B cell (primary cell): Measurements from ENCODE around the gene TCF3. TPM values are rescaled to one million over a fixed set of nuclear protein-coding genes. Genes with fewer than 3 reads are reported as not detected.

Source experiments
- ATAC-seq: fragments of 200-7000 bp; cut with Tn5 transposase; one replicate; pipeline ENCODE4 v1.10.0; 2021; ENCODE audit warnings: low read depth, mild to moderate bottlenecking, moderate number of reproducible peaks, moderate library complexity
- CTCF ChIA-PET: fragments of 350-600 bp; sonication (Branson Sonifier 250); formaldehyde crosslinking; loops from one replicate; lab custom pipeline; 2021; ENCODE audit warnings: antibody characterized with exemption, inconsistent platforms; lab: Charles Lee
- POLR2A ChIA-PET: fragments of 350-600 bp; sonication (Branson Sonifier 250); formaldehyde crosslinking; loops from one replicate; lab custom pipeline; 2021; ENCODE audit warnings: antibody characterized with exemption; lab: Charles Lee
- DNase-seq: peaks from one replicate; pipeline ENCODE4 v3.0.0; 2013
- H2AFZ ChIP-seq: 2 replicates; pipeline ENCODE4 v1.6.1; 2012; ENCODE audit warnings: mild to moderate bottlenecking, low read depth, low read length; ENCODE audit not compliant: insufficient read depth, poor library complexity, severe bottlenecking
- H3K27ac ChIP-seq, 2 donors: 1 replicate in 1 of 2; 2 replicates in 1 of 2; pipeline ENCODE4 v1.5.1; 2012 to 2013; ENCODE audit warnings: low read length in 2 of 2, mild to moderate bottlenecking in 2 of 2, moderate library complexity in 1 of 2
- H3K27me3 ChIP-seq, 4 experiments: fragments of 200-600 bp in 1 of 4; sonication (generic) in 1 of 4; replicated peaks in 1 of 4; 1 replicate in 2 of 4; 2 replicates in 2 of 4; pipeline versions ENCODE4 v1.6.1 to v1.7.0; 2013 to 2016; ENCODE audit warnings: low read length in 3 of 4, mild to moderate bottlenecking in 2 of 4, mixed read lengths in 1 of 4, moderate library complexity in 1 of 4; ENCODE audit not compliant: insufficient read depth in 4 of 4, control insufficient read depth in 3 of 4; ENCODE audit errors: control extremely low read depth in 1 of 4
- H3K36me3 ChIP-seq, 2 experiments: replicated peaks in 1 of 2; 1 replicate in 1 of 2; 2 replicates in 1 of 2; pipeline versions ENCODE4 v1.6.1 to v1.7.1; 2013; ENCODE audit warnings: low read length in 1 of 2; ENCODE audit not compliant: insufficient read depth in 2 of 2, control insufficient read depth in 1 of 2; ENCODE audit errors: control extremely low read depth in 1 of 2, extremely low read depth in 1 of 2
- H3K4me1 ChIP-seq, 2 donors: fragments of 200-600 bp in 1 of 2; sonication (generic) in 1 of 2; 1 replicate in 1 of 2; 2 replicates in 1 of 2; pipeline versions ENCODE4 v1.5.1 to v1.6.1; 2013 to 2017; ENCODE audit warnings: low read length in 2 of 2; ENCODE audit not compliant: control insufficient read depth in 2 of 2, insufficient read depth in 2 of 2
- H3K4me2 ChIP-seq: replicated peaks from 2 replicates; pipeline ENCODE3; 2012; ENCODE audit warnings: mild to moderate bottlenecking, low read depth, low read length; ENCODE audit not compliant: poor library complexity, severe bottlenecking
- H3K4me3 ChIP-seq, 5 experiments: fragments of 200-600 bp in 1 of 5; sonication (generic) in 1 of 5; 1 replicate in 3 of 5; 2 replicates in 2 of 5; pipeline versions ENCODE4 v1.5.1 to v1.7.0; 2011 to 2016; ENCODE audit warnings: low read length in 4 of 5, mild to moderate bottlenecking in 4 of 5, low read depth in 2 of 5, control low read depth in 1 of 5, moderate library complexity in 1 of 5; ENCODE audit not compliant: insufficient read depth in 1 of 5; ENCODE audit errors: control extremely low read depth in 1 of 5, extremely low read depth in 1 of 5
- H3K79me2 ChIP-seq: fragments of 200-600 bp; sonication (generic); one replicate; pipeline ENCODE4 v1.6.0; 2016; ENCODE audit warnings: low read length; ENCODE audit not compliant: control insufficient read depth, insufficient read depth
- H3K9ac ChIP-seq: fragments of 200-600 bp; sonication (generic); 2 replicates; pipeline ENCODE4 v1.6.1; 2017; ENCODE audit warnings: mild to moderate bottlenecking, low read length, moderate library complexity
- H3K9me3 ChIP-seq, 3 donors: one replicate each; pipeline versions ENCODE4 v1.6.1 to v1.7.1; 2013; ENCODE audit warnings: low read length in 2 of 3; ENCODE audit not compliant: control insufficient read depth in 2 of 3, insufficient read depth in 1 of 3; ENCODE audit errors: control extremely low read depth in 1 of 3
- H4K20me1 ChIP-seq: 2 replicates; pipeline ENCODE4 v1.6.0; 2012; ENCODE audit warnings: mild to moderate bottlenecking, low read length; ENCODE audit not compliant: insufficient read depth, control insufficient read depth, poor library complexity, severe bottlenecking
- H3K27ac Mint-ChIP-seq: one replicate; pipeline ENCODE4 v1.8.0; 2021; ENCODE audit warnings: mixed read lengths
- H3K27me3 Mint-ChIP-seq: one replicate; pipeline ENCODE4 v1.8.0; 2021; ENCODE audit warnings: mixed read lengths
- H3K4me1 Mint-ChIP-seq: one replicate; pipeline ENCODE4 v1.8.0; 2021; ENCODE audit warnings: mixed read lengths
- H3K4me3 Mint-ChIP-seq: one replicate; pipeline ENCODE4 v1.8.0; 2021; ENCODE audit warnings: mixed read lengths
- H3K9me3 Mint-ChIP-seq: one replicate; pipeline ENCODE4 v1.8.0; 2022; ENCODE audit warnings: mixed read lengths; ENCODE audit not compliant: insufficient read depth
- CTCF ChIP-seq: fragments of 200-600 bp; IDR thresholded peaks from one replicate; pipeline ENCODE4 v1.8.0; 2022; ENCODE audit warnings: antibody characterized with exemption, mild to moderate bottlenecking
- EZH2 ChIP-seq: IDR thresholded peaks from 2 replicates; pipeline ENCODE4 v1.6.1; 2012; ENCODE audit warnings: borderline replicate concordance, low read depth, mild to moderate bottlenecking, moderate library complexity, low read length; ENCODE audit not compliant: insufficient read depth, poor library complexity, severe bottlenecking
- WGBS: methylation state at CpG from one replicate; pipeline ENCODE4 v1.1.5; 2013; ENCODE audit warnings: missing lambda C conversion rate; ENCODE audit not compliant: insufficient coverage; 5-methylcytosine and 5-hydroxymethylcytosine counted together
- intact Hi-C: fragments of 100-400 bp; cut with micrococcal nuclease; formaldehyde crosslinking; loops from one replicate; pipeline ENCODE4 v1.10.0; 2022
- polyA plus RNA-seq: library from polyadenylated mRNA; depleted of rRNA; stranded (reverse); fragments of >200 nt; gene quantifications from 2 replicates; pipeline ENCODE4 v1.2.3, GENCODE V29; 2012
- total RNA-seq, 2 donors: library from RNA; stranded (reverse); fragments of 120-200 nt in 1 of 2; gene quantifications; 1 replicate in 1 of 2; 2 replicates in 1 of 2; pipeline versions ENCODE4 v1.2.3 to v1.2.4, GENCODE V29; 2013 to 2022

TCF3 gene
- total and polyA plus RNA-seq, 2 donors (not counting 1 experiment from before 2014, with no cell fraction given) = 278 to 588 TPM

GRCh38 chr19:1566392-1567115 lies 85.9 kb downstream of the TCF3 start:
- DNase-seq (no peak), ATAC-seq (no peak)
- Histone ChIP-seq H3K79me2 (peaks cover 3% of the 10 kb centered on the region), H3K27ac (no peak overlapping the region), H3K9ac (peak overlapping the region; percentile 29), H2AFZ (peak overlapping the region; percentile 62), H4K20me1 (peaks cover 5% of the 10 kb centered on the region), H3K36me3 (no peaks in the 10 kb centered on the region), H3K27me3 (peaks cover 0 to 18% (median 0%) of the 10 kb centered on the region in 4 experiments), H3K4me2 (peak overlapping the region; percentile 85), H3K4me1 (peaks cover 11 to 13% of the 10 kb centered on the region in 2 donors), H3K9me3 (no peaks in the 10 kb centered on the region), H3K4me3 (no peak overlapping the region)
- 39% methylated on average over 29 of the region's 42 CpGs for WGBS
- peaks cover 2% of the 10 kb centered on the region for H3K4me1 Mint-ChIP-seq
- ChIA-PET CTCF (interaction anchor here (0.6 kb wide), 1 partner anchor 22 kb away, joined by 3 read pairs; no protein-coding TSS in a partner anchor), POLR2A (no interaction called here)
- no peaks in the 10 kb centered on the region for H3K9me3 Mint-ChIP-seq
- H3K27me3 Mint-ChIP-seq = peaks cover 3% of the 10 kb centered on the region
- intact Hi-C loops = no loop called here
- no peak overlapping the region for H3K27ac Mint-ChIP-seq
- TF ChIP-seq CTCF (no peak), EZH2 (no peak)
- no peak overlapping the region for H3K4me3 Mint-ChIP-seq

GRCh38 chr19:1563251-1563650 lies 89.2 kb downstream of the TCF3 start:
- Histone ChIP-seq H3K4me3 (no peak overlapping the region), H3K36me3 (no peaks in the 10 kb centered on the region), H2AFZ (no peak overlapping the region), H3K79me2 (no peaks in the 10 kb centered on the region), H3K27ac (no peak overlapping the region), H3K9me3 (no peaks in the 10 kb centered on the region), H3K4me2 (no peak overlapping the region), H4K20me1 (no peaks in the 10 kb centered on the region), H3K9ac (no peak overlapping the region), H3K4me1 (peaks cover 3 to 7% of the 10 kb centered on the region in 2 donors), H3K27me3 (peaks cover 0 to 13% (median 0%) of the 10 kb centered on the region in 4 experiments)
- Mint-ChIP-seq H3K9me3 (no peaks in the 10 kb centered on the region), H3K4me3 (no peak overlapping the region), H3K4me1 (no peaks in the 10 kb centered on the region), H3K27ac (no peak overlapping the region), H3K27me3 (no peaks in the 10 kb centered on the region)
- ChIA-PET CTCF (interaction anchor here (0.6 to 1.1 kb wide), 2 partner anchors 30 to 236 kb away, joined by 3 read pairs; partner anchors contain the start of gene MBD3), POLR2A (no interaction called here)
- no peak for DNase-seq
- ATAC-seq = no peak
- intact Hi-C loops = no loop called here
- 93% methylated on average over 6 of the region's 6 CpGs for WGBS
- TF ChIP-seq CTCF (no peak), EZH2 (no peak)
